SW480 (cell line): ENCODE measurements around the gene DNPH1.

Experiments used
- DNase-seq: peaks from one replicate; pipeline ENCODE4 v3.0.0-alpha.2; 2016; ENCODE audit warnings: low spot score

DNPH1 gene

DNA sequence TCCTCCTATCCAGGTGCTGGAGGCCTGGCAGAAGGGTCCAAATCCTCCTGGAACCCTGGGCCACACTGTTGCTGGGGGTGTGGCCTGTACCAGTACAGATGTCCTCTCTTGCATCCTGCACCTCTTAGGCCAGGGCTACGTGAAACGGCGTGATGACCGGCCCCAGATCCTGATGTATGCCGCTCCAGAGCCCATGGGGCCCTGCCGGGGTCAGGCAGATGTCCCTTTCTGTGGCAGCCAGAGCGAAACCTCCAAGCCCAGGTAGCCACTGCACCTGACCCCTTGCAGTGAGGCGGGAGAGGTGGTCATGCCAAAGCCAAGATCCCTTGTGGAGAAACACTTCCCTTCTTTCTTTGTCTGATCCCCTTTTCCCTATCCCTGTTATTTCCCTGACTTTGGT, 14.2 kb downstream of the DNPH1 start:
- no peak for DNase-seq

DNA sequence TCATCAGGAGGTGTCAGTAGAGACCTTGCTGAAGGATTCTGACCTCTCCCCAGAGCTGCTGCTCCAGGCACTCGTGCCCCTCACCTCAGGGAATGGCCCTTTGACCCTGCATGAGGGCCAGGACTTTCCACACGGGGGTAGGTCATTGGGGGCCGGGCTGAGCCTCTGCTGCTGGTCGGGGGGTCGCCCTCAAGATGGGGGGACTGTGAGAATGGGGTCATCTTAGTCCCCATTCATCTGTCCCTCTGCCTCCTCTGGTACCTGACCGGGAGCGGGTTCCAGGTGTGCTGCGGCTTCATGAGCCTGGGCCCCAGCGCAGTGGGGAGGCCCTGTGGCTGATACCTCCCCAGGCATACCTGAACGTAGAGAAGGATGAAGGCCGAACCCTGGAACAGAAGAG, 15.8 kb downstream of the DNPH1 start:
- DNase-seq, result no peak

DNA sequence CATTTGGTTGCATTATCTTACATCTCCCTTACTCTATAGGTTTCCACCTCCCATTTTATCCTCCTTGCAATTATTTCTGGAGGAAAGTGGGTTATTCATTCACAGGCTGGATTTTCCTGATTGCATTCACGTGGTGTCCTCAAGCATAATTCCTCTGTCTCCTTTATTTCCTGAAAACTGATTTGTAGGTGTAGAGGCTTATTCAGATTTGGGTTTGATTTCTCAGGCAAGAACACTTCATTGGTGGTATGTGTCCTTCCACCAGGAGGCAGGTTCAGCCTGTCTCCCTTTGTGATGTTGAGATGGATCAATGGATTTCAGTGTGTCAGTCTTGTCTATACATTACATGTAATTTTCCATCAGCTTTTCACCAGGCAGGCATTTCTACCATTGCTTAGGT, 17.3 kb downstream of the DNPH1 start:
- no peak for DNase-seq

DNA sequence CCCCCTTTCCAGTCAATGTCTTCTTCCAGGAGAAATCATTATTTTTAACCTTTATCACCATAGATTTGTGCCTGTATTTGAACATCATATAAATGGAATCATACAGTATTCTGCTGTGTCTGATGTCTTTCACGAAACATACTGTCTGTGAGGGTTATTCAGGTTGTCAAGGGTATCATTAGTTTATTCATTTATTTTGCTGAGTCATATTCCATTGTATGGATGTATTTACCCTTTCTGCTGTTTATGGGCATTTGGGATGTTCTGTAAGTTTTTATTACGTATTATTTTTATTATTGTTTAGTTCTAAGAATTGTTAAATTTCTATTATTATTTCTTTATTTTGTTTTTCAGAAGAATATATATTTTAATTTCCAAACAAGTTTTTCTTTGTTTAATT, 22.0 kb downstream of the DNPH1 start:
- DNase-seq, result no peak

DNA sequence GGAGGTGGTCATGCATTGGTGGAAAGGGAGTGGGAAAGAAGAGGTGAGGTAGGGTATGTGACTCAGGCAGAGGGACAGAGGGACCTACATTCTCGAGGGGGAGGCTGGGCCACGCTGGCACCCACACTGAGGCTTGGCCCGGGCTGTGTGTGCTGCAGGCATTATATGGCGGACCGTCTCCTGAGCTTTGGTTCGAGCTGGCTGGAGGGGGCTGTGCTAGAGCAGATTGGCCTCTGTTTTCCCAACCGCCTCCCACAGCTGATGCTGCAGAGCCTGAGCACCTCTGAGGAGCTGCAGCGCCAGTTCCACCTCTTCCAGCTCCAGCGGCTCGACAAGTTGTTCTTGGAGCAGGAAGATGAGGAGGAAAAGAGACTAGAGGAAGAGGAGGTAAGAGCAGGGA, 23.4 kb downstream of the DNPH1 start:
- DNase-seq, result no peak

DNA sequence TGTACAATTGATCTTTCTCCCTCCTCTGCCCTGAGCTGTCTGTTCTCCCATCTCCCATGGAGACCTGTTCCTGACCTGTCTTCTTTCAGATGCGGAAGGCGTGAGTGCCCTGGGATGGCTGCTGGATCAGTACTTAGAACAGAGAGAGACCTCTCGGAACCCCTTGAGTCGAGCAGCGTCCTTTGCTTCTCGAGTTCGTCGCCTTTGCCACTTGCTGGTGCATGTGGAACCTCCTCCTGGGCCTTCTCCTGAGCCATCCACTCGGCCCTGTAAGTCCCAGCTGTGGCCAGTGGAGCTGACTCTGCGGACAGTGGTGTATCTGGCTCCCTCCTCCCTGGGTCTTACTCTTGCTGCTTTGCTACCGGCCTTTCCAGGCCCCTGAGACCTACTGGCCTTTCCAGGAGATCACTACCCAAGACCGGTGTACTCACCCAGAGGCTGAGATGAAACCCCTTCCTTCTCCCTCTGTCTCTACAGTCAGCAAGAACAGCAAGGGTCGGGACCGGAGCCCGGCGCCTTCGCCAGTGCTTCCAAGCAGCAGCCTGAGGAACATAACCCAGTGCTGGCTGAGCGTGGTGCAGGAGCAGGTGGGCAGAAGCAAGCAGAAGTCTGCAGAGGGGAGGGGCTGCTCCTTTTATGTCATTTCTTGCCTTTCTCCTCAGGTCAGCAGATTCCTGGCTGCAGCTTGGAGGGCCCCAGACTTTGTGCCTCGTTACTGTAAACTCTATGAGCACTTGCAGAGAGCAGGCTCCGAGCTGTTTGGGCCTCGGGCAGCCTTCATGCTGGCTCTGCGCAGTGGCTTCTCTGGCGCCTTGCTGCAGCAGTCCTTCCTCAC, 24.8 kb downstream of the DNPH1 start:
- no peak for DNase-seq

DNA sequence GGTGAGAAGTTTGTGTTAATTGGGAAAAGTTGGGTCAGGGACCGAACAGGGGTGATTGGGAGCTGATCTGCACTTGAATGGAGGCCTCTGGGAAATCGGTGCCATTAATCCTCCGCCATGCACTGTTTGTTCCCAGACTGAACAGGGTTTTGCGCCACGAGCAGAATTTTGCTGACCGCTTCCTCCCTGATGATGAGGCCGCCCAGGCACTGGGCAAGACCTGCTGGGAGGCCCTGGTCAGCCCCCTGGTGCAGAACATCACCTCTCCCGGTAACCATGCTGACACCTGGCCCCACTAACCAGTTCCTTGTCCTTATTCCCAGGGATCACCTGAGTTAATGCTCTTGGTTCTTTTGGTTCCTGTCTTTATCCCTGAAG, 25.6 kb downstream of the DNPH1 start:
- no peak for DNase-seq

DNA sequence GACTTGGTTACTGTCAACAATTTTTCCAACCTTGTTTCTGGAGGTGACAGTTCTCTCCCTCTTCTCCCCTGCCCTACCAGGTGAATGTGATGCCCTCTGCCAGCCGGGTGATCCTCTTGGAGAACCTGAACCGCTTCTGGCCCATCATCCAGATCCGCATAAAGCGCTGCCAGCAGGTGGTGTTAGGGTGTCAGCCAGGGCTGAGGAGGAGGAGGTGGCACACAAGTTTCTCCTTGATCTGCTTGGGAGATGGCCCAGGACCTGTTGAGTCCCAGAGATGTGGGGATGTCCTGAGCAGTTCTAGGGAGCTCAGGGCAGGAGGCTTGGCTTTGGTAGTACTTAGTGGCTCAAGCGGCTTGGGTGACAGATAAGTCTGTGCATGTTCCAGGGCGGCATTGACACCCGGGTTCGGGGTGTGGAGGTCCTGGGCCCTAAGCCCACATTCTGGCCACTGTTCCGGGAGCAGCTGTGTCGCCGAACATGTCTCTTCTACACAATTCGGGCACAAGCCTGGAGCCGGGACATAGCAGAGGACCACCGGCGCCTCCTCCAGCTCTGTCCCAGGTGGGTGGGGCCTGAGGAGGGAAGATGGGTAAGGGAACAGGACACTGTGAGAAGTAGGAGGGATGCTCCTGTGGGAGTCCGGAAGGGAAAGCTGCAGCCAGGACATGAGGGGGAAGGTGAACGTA, 26.1 kb downstream of the DNPH1 start:
- DNase-seq, result no peak

DNA sequence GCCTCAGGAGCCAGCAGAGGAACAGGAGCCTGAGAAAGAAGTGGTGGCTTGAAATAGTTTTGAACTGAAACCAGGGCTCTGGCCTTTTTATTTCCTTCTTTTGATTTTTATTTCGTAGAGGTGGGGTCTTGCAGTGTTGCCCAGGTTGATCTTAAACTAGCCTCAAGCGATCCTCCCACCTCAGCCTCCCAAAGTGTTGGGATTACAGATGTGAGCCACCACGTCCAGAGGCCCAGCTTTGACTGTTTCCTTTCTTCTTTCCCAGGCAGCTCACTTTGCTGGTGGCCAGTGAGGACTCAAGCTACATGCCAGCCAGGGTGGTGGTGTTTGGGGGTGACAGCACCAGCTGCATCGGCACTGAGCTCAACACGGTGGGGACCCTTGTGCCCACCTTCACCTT, 26.8 kb downstream of the DNPH1 start:
- DNase-seq, result no peak

DNA sequence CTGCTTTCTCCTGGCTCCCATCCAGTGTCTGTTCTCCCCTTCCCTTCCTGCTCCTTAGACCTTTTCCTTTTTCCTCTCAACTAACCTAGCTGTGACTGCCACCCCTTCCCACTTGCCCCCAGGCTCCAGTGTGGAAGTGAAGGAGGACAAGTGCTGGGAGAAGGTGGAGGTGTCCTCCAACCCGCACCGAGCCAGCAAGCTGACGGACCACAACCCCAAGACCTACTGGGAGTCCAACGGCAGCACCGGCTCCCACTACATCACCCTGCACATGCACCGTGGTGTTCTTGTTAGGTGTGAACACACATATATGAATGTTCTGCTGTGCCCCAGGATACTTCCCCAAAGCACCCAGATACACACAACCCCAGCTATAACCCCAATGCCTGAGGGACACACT, 28.7 kb downstream of the DNPH1 start:
- no peak for DNase-seq

DNA sequence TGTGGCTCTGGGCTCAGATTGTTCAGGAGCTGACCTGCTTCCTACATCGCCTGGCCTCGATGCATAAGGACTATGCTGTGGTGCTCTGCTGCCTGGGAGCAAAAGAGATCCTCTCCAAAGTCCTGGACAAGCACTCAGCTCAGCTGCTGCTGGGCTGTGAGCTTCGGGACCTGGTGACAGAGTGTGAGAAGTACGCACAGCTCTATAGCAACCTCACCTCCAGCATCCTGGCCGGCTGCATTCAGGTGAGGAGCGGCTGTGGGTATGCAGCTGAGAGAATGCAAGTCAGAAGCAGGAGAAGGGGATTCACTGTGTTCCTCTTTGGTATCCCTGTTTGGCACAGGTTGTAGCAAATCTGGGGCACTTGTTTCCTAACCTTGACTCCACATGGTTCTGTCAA, 29.4 kb downstream of the DNPH1 start:
- no peak for DNase-seq

DNA sequence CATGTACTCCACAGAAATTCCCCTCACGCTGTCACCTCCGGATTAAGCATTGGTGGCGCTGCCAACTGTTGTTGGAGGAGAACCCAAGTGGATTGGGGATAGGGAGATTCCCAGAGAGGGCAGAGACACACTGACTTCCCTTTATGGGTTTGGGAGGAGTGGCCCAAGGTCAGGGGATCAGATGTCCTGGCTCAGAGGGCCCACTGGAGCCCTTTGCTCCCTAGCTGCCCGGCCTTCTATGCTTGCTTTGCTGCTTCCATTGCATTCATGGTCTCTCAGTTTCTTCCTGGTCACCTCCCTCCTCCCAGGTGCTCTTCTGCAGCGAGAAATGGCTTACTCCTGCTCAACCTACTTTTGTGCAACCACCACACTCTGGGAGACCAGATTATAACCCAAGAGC, 32.9 kb downstream of the DNPH1 start:
- DNase-seq, result no peak

DNA sequence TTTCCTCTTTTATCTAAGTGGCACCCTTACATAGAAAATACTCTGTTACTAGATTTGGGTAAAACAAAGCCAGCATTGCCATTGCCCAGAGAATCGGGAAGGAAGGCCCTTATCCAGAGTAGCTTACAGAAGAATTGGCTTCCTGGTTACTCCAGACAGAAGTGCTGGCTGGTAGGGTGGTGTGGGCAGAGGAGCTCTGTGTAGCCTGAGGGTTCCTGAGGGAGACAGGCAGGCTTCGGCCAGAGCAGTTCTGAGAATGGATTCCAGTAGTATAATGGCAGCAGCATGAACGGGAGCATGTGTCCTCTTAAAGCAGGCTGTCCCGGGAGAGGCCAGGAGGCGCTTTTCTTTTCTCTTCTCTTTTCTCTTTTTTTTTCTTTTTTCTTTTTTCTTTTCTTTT, 35.4 kb downstream of the DNPH1 start:
- no peak for DNase-seq

DNA sequence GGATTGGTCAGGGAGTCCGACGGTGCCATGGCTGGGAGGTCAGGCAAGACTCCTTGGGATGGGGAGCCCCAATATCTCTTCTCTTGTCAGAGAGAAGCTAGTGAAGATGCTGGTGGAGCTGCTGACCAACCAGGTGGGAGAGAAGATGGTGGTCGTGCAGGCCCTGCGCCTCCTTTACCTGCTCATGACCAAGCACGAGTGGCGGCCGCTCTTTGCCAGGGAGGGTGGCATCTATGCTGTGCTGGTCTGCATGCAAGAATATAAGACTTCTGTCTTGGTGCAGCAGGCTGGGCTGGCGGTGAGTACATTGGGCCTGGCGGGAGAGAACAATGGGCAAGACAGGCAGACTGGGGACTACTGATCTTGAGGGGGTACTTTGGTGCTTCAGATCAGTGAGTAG, 36.4 kb downstream of the DNPH1 start:
- DNase-seq, result no peak

DNA sequence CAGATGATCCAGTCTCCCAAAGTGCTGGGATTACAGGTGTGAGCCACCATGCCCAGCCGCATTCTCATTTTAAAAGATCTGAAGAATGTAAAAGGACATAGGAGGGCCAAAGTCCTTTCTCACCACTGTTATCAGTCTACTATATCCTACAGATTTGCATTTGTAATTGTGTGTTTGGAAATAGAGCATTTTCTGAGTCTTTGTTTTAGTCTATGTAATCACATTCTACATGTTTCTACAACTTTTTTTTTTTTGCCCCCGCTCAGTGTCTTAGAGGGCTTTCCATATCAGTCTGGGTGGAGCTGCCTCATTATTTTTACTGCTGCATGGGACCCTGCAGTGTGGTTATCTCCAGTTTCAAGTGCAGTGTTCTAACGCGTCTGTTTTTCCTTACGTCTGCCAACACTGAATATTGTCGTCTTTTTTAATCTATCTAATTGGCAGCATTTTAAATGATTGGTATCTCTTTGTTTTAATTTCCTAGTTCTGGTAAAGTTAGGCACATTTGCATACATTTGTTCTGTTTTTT, 39.4 kb downstream of the DNPH1 start:
- DNase-seq, result no peak

DNA sequence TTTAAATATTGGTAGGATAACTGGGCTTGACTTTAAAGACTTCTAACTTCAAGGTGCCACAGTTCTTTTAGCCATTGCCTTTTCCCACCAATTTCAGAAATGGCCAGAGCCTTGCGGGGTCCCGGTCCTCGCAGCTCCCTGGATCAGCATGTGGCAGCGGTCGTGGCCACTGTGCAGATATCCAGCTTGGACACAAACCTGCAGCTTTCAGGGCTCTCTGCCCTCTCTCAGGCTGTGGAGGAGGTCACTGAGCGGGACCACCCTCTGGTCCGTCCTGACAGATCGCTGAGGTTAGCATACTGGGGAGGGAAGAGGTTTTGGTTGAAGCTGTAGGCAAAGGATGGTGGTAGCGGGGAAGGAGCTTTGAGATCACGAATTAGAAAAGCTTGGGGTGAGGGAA, 40.9 kb downstream of the DNPH1 start:
- no peak for DNase-seq

DNA sequence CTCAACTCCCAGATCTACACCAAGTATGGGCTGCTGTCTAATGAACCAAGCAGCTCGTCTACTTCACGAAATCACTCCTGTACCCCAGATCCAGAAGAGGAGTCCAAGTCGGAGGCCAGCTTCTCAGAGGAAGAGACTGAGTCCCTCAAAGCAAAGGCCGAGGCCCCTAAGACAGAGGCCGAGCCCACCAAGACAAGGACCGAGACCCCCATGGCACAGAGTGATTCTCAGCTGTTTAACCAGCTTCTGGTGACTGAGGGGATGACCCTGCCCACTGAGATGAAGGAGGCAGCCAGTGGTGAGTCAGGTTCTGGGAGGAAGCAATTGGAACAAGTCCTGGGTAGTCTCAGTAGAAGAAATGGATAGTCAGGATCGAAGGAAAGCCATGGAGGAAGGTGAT, 41.5 kb downstream of the DNPH1 start:
- DNase-seq, result no peak

DNA sequence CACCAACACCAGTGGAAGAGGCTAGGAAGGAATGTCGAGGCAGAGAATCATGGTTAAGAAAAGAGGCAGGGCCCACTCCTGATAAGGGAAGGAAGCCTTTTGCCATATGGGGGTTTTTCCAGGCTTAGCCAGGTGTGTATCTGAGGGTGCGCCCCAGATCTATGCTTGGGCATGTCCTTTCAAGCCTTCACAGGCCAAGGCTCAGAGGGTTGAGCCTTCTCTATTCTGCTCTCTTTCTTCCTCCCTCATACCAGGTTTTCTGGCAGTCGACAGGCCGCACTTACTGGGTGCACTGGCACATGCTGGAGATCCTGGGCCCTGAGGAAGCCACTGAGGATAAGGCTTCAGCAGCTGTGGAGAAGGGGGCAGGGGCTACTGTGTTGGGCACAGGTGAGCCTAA, 42.6 kb downstream of the DNPH1 start:
- DNase-seq, result no peak

DNA sequence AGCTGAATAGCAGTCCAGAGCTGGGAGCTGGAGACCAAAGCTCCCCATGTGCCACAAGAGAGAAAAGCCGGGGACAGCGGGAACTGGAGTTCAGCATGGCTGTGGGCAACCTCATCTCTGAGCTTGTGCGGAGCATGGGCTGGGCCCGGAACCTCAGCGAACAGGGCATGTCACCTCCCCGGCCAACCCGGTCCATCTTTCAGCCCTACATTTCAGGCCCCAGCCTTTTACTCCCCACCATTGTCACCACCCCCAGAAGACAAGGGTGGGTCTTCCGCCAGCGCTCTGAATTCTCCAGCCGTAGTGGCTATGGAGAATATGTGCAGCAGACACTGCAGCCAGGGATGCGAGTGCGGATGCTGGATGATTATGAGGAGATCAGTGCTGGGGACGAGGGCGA, 43.3 kb downstream of the DNPH1 start:
- no peak for DNase-seq

DNA sequence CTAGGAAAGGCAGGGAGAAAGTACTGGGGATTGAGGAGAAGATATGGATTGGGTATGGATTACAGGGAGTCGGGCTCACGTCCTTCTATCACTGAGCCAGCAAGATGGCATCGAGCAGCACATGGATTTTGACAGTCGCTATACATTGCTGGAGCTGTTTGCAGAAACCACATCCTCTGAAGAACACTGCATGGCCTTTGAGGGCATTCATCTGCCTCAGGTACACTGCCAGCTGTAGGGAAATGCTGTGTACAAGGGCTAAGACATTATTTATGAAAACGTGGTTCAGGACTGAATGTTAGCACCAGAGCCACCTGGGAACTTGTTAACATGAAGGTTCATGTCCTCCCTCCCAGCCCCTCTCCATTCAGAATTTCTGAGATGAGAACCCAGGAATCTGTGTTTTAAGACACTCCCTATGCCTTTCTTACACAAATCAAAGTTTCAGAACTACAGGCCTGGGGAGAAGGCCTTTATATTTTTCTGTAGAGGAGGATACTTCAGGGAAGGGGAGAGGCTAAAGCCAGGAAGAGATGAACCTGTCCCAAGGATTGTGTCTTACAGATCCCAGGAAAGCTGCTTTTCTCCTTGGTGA, 43.8 kb downstream of the DNPH1 start:
- DNase-seq, result no peak

DNA sequence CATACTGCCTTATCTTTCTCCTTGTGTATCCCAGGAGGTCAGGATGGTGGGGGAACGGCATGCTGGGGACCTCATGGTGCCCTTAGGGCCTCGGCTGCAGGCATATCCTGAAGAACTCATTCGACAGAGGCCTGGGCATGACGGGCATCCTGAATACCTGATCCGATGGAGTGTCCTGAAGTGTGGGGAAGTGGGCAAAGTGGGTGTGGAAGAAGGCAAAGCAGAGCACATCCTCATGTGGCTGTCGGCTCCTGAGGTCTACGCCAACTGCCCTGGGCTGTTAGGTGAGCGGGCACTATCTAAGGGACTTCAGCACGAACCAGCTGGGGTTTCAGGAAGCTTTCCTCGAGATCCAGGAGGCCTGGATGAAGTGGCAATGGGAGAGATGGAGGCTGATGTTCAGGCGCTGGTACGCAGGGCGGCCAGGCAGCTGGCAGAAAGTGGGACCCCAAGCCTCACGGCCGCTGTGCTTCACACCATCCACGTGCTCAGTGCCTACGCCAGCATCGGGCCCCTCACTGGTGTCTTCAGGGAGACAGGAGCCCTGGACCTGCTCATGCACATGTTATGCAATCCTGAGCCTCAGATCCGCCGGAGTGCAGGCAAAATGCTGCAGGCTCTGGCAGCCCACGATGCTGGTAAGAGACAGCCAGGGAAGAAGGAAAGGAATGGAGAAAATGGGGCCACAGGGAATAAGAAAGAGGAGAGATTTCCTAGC, 44.9 kb downstream of the DNPH1 start:
- no peak for DNase-seq

DNA sequence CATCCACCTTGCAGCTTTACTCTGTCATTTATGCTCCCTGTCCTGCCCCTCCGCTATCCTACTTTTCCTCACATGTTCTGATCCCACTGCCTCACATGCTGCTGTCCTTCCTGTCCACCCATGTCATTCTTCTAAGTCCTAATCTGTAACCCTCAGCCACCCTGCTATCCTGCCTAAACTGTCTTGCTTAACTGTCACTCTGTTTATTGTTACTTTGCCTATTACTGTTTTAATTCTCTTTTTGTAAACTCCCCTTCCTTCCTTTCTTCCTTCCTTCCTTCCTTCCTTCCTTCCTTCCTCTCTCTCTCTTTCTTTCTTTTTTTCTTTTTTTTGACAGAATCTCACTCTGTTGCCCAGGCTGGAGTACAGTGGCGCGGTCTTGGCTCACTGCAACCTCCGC, 45.8 kb downstream of the DNPH1 start:
- DNase-seq, result no peak
